ENCODE measurements around the gene DKK1.

DKK1 gene

GRCh38 chr10:52297747-52298146 lies 16.3 kb upstream of the DKK1 start:
- Histone ChIP-seq H2AFZ (ENCODE audit: low read depth, low read length) (no peak overlapping the region), H3K4me2 (ENCODE audit: low read length, poor library complexity, severe bottlenecking) (no peak overlapping the region), H3K14ac (ENCODE audit: low read length in 2 of 2) (no peak overlapping the region), H3K27ac (ENCODE audit: low read length, poor library complexity, severe bottlenecking) (no peak overlapping the region), H2BK5ac (ENCODE audit: low read depth, low read length, poor library complexity, severe bottlenecking) (no peak overlapping the region), H3K36me3 (ENCODE audit: control insufficient read depth in 1 of 2, insufficient read depth in 2 of 2, low read depth in 1 of 2, low read length in 2 of 2) (peaks cover 0 to 14% of the 10 kb centered on the region in 2 experiments), H3K4me1 (ENCODE audit: control insufficient read depth, insufficient read depth, low read depth, low read length) (no peaks in the 10 kb centered on the region), H3K9me3 (ENCODE audit: control insufficient read depth, low read length) (no peaks in the 10 kb centered on the region), H3K18ac (ENCODE audit: low read depth in 1 of 2, low read length in 2 of 2) (no peak overlapping the region), H2AK5ac (ENCODE audit: low read length, severe bottlenecking) (no peak overlapping the region), H3K9ac (ENCODE audit: low read length) (no peak overlapping the region), H2BK12ac (ENCODE audit: low read length in 2 of 2) (no peak overlapping the region), H2BK15ac (ENCODE audit: low read depth, poor library complexity, severe bottlenecking) (no peak overlapping the region), H4K8ac (ENCODE audit: low read length) (no peak overlapping the region), H3K27me3 (ENCODE audit: control insufficient read depth in 1 of 2, insufficient read depth in 1 of 2, low read length in 2 of 2) (no peaks in the 10 kb centered on the region), H4K91ac (ENCODE audit: low read length) (no peak overlapping the region), H3K79me1 (replicated peaks; ENCODE audit: low read length, poor library complexity, severe bottlenecking) (no peaks in the 10 kb centered on the region), H3K4ac (ENCODE audit: low read depth in 1 of 2, low read length in 2 of 2) (no peak overlapping the region), H3K4me3 (ENCODE audit: insufficient read depth in 1 of 2, low read depth in 1 of 2, low read length in 2 of 2) (no peak overlapping the region), H3K23ac (ENCODE audit: low read length in 2 of 2) (no peak overlapping the region), H2BK120ac (ENCODE audit: low read depth, low read length) (no peak overlapping the region)
- no peak for DNase-seq
- 87% methylated on average over 4 of the region's 4 CpGs for WGBS

- Histone ChIP-seq H2BK120ac (ENCODE audit: low read depth, low read length) (no peak overlapping the region), H3K4ac (ENCODE audit: low read depth in 1 of 2, low read length in 2 of 2) (no peak overlapping the region), H3K4me1 (ENCODE audit: control insufficient read depth, insufficient read depth, low read depth, low read length) (no peaks in the 10 kb centered on the region), H2AFZ (ENCODE audit: low read depth, low read length) (no peak overlapping the region), H2BK15ac (ENCODE audit: low read depth, poor library complexity, severe bottlenecking) (no peak overlapping the region), H2BK12ac (ENCODE audit: low read length in 2 of 2) (no peak overlapping the region), H3K36me3 (ENCODE audit: control insufficient read depth in 1 of 2, insufficient read depth in 2 of 2, low read depth in 1 of 2, low read length in 2 of 2) (peaks cover 0 to 7% of the 10 kb centered on the region in 2 experiments), H3K27me3 (ENCODE audit: control insufficient read depth in 1 of 2, insufficient read depth in 1 of 2, low read length in 2 of 2) (no peaks in the 10 kb centered on the region), H2AK5ac (ENCODE audit: low read length, severe bottlenecking) (no peak overlapping the region), H3K4me3 (ENCODE audit: insufficient read depth in 1 of 2, low read depth in 1 of 2, low read length in 2 of 2) (no peak overlapping the region), H3K14ac (ENCODE audit: low read length in 2 of 2) (no peak overlapping the region), H3K23ac (ENCODE audit: low read length in 2 of 2) (no peak overlapping the region), H3K18ac (ENCODE audit: low read depth in 1 of 2, low read length in 2 of 2) (no peak overlapping the region), H3K9me3 (ENCODE audit: control insufficient read depth, low read length) (no peaks in the 10 kb centered on the region), H4K91ac (ENCODE audit: low read length) (no peak overlapping the region), H3K79me1 (replicated peaks; ENCODE audit: low read length, poor library complexity, severe bottlenecking) (no peaks in the 10 kb centered on the region), H2BK5ac (ENCODE audit: low read depth, low read length, poor library complexity, severe bottlenecking) (no peak overlapping the region), H3K9ac (ENCODE audit: low read length) (no peak overlapping the region), H4K8ac (ENCODE audit: low read length) (no peak overlapping the region), H3K27ac (ENCODE audit: low read length, poor library complexity, severe bottlenecking) (no peak overlapping the region), H3K4me2 (ENCODE audit: low read length, poor library complexity, severe bottlenecking) (no peak overlapping the region)
- WGBS: 93% methylated on average over 4 of the region's 4 CpGs
- no peak for DNase-seq
Measured at GRCh38 chr10:52300599-52301277, 13.3 kb upstream of the DKK1 start.

- H3K36me3 ChIP-seq (ENCODE audit: control insufficient read depth in 1 of 2, insufficient read depth in 2 of 2, low read depth in 1 of 2, low read length in 2 of 2): no peaks in the 10 kb centered on the region
- no peak overlapping the region for H2BK15ac ChIP-seq (ENCODE audit: low read depth, poor library complexity, severe bottlenecking)
- H2AFZ ChIP-seq (ENCODE audit: low read depth, low read length): peak overlapping the region; percentile 79
- H4K91ac ChIP-seq (ENCODE audit: low read length): peak overlapping the region; percentile 80
- H2BK120ac ChIP-seq (ENCODE audit: low read depth, low read length): peak overlapping the region; percentile 61
- H3K9ac ChIP-seq (ENCODE audit: low read length): peak overlapping the region; percentile 91
- no peak overlapping the region for H3K4ac ChIP-seq (ENCODE audit: low read depth in 1 of 2, low read length in 2 of 2)
- 4% methylated on average over 29 of the region's 40 CpGs for whole genome bisulfite sequencing
- H3K79me1 ChIP-seq (replicated peaks; ENCODE audit: low read length, poor library complexity, severe bottlenecking): no peaks in the 10 kb centered on the region
- H3K14ac ChIP-seq (ENCODE audit: low read length in 2 of 2): peak overlapping the region in 1 of 2 experiments; percentile 36
- peak overlapping the region; percentile 87 for H4K8ac ChIP-seq (ENCODE audit: low read length)
- no peaks in the 10 kb centered on the region for H3K9me3 ChIP-seq (ENCODE audit: control insufficient read depth, low read length)
- peak; percentile 78 for DNase-seq
- H3K27me3 ChIP-seq (ENCODE audit: control insufficient read depth in 1 of 2, insufficient read depth in 1 of 2, low read length in 2 of 2): no peaks in the 10 kb centered on the region
- H2AK5ac ChIP-seq (ENCODE audit: low read length, severe bottlenecking): no peak overlapping the region
- H3K4me3 ChIP-seq (ENCODE audit: insufficient read depth in 1 of 2, low read depth in 1 of 2, low read length in 2 of 2): peak overlapping the region; percentile 54 to 80
- peak overlapping the region in 1 of 2 experiments; percentile 33 for H2BK12ac ChIP-seq (ENCODE audit: low read length in 2 of 2)
- no peak overlapping the region for H2BK5ac ChIP-seq (ENCODE audit: low read depth, low read length, poor library complexity, severe bottlenecking)
- H3K23ac ChIP-seq (ENCODE audit: low read length in 2 of 2): peak overlapping the region; percentile 60 to 83
- H3K4me2 ChIP-seq (ENCODE audit: low read length, poor library complexity, severe bottlenecking): peak overlapping the region; percentile 99
- peaks cover 3% of the 10 kb centered on the region for H3K4me1 ChIP-seq (ENCODE audit: control insufficient read depth, insufficient read depth, low read depth, low read length)
- H3K27ac ChIP-seq (ENCODE audit: low read length, poor library complexity, severe bottlenecking): no peak overlapping the region
- H3K18ac ChIP-seq (ENCODE audit: low read depth in 1 of 2, low read length in 2 of 2): peak overlapping the region; percentile 68 to 83
Measured at GRCh38 chr10:52308251-52309031, 5.6 kb upstream of the DKK1 start.

GRCh38 chr10:52312942-52313255 lies 1.2 kb upstream of the DKK1 start:
- WGBS: 17% methylated on average over 3 of the region's 3 CpGs
- H2BK5ac ChIP-seq (ENCODE audit: low read depth, low read length, poor library complexity, severe bottlenecking): no peak overlapping the region
- no peak overlapping the region for H3K27ac ChIP-seq (ENCODE audit: low read length, poor library complexity, severe bottlenecking)
- H3K4me2 ChIP-seq (ENCODE audit: low read length, poor library complexity, severe bottlenecking): peak overlapping the region; percentile 90
- H4K91ac ChIP-seq (ENCODE audit: low read length): no peak overlapping the region
- no peak overlapping the region for H2BK120ac ChIP-seq (ENCODE audit: low read depth, low read length)
- no peak overlapping the region for H4K8ac ChIP-seq (ENCODE audit: low read length)
- H3K4me3 ChIP-seq (ENCODE audit: insufficient read depth in 1 of 2, low read depth in 1 of 2, low read length in 2 of 2): peak overlapping the region; percentile 48 to 87
- H2BK12ac ChIP-seq (ENCODE audit: low read length in 2 of 2): no peak overlapping the region
- H2BK15ac ChIP-seq (ENCODE audit: low read depth, poor library complexity, severe bottlenecking): no peak overlapping the region
- H3K14ac ChIP-seq (ENCODE audit: low read length in 2 of 2): no peak overlapping the region
- peaks cover 3% of the 10 kb centered on the region for H3K79me1 ChIP-seq (replicated peaks; ENCODE audit: low read length, poor library complexity, severe bottlenecking)
- H3K36me3 ChIP-seq (ENCODE audit: control insufficient read depth in 1 of 2, insufficient read depth in 2 of 2, low read depth in 1 of 2, low read length in 2 of 2): peaks cover 0 to 21% of the 10 kb centered on the region in 2 experiments
- H3K4ac ChIP-seq (ENCODE audit: low read depth in 1 of 2, low read length in 2 of 2): no peak overlapping the region
- H3K27me3 ChIP-seq (ENCODE audit: control insufficient read depth in 1 of 2, insufficient read depth in 1 of 2, low read length in 2 of 2): no peaks in the 10 kb centered on the region
- H3K9me3 ChIP-seq (ENCODE audit: control insufficient read depth, low read length): no peaks in the 10 kb centered on the region
- no peak overlapping the region for H2AFZ ChIP-seq (ENCODE audit: low read depth, low read length)
- peaks cover 8% of the 10 kb centered on the region for H3K4me1 ChIP-seq (ENCODE audit: control insufficient read depth, insufficient read depth, low read depth, low read length)
- H3K9ac ChIP-seq (ENCODE audit: low read length): peak overlapping the region; percentile 91
- no peak for DNase-seq
- H2AK5ac ChIP-seq (ENCODE audit: low read length, severe bottlenecking): no peak overlapping the region
- H3K23ac ChIP-seq (ENCODE audit: low read length in 2 of 2): no peak overlapping the region
- H3K18ac ChIP-seq (ENCODE audit: low read depth in 1 of 2, low read length in 2 of 2): no peak overlapping the region

Measured in mesenchymal stem cell (in vitro differentiated cells and primary cell).